H9 (cell line): ENCODE measurements around the gene TMEM100. TPM values are rescaled to one million over a fixed set of nuclear protein-coding genes. Genes with fewer than 3 reads are reported as not detected.

ENCODE experiments used
- DNase-seq: peaks from one replicate; pipeline ENCODE4 v3.0.0-alpha.2; 2017
- H2AFZ ChIP-seq: one replicate; pipeline ENCODE4 v1.6.1; 2013; ENCODE audit warnings: mild to moderate bottlenecking, low read length, control low read depth, moderate library complexity
- H2AK5ac ChIP-seq: 2 replicates; pipeline ENCODE4 v1.6.1; 2013; ENCODE audit warnings: low read length, control low read depth, mixed read lengths; ENCODE audit not compliant: insufficient read length
- H2BK120ac ChIP-seq: one replicate; pipeline ENCODE4 v1.6.1; 2013; ENCODE audit warnings: low read depth, mild to moderate bottlenecking, low read length, control low read depth, inconsistent platforms; ENCODE audit not compliant: poor library complexity, severe bottlenecking
- H2BK12ac ChIP-seq: 2 replicates; pipeline ENCODE4 v1.6.1; 2013; ENCODE audit warnings: low read length, control low read depth, mixed read lengths, low read depth; ENCODE audit not compliant: insufficient read length
- H2BK15ac ChIP-seq: 2 replicates; pipeline ENCODE4 v1.6.1; 2013; ENCODE audit warnings: low read depth, low read length, control low read depth
- H2BK20ac ChIP-seq: one replicate; pipeline ENCODE4 v1.6.1; 2013; ENCODE audit warnings: low read depth, mild to moderate bottlenecking, low read length, control low read depth, inconsistent platforms; ENCODE audit not compliant: poor library complexity, severe bottlenecking
- H2BK5ac ChIP-seq: 2 replicates; pipeline ENCODE4 v1.6.1; 2013; ENCODE audit warnings: low read length, control low read depth, mixed read lengths; ENCODE audit not compliant: insufficient read length
- H3K14ac ChIP-seq: 2 replicates; pipeline ENCODE4 v1.6.1; 2013; ENCODE audit warnings: low read length, control low read depth; ENCODE audit not compliant: insufficient read depth
- H3K18ac ChIP-seq: 2 replicates; pipeline ENCODE4 v1.6.1; 2013; ENCODE audit warnings: low read depth, mild to moderate bottlenecking, mixed read lengths, low read length, control low read depth; ENCODE audit not compliant: insufficient read length
- H3K23ac ChIP-seq: 2 replicates; pipeline ENCODE4 v1.6.1; 2013; ENCODE audit warnings: low read length, control low read depth, mixed read lengths, low read depth; ENCODE audit not compliant: insufficient read length
- H3K23me2 ChIP-seq: 2 replicates; pipeline ENCODE4 v1.6.1; 2013; ENCODE audit warnings: low read depth, mild to moderate bottlenecking, mixed read lengths, low read length, control low read depth; ENCODE audit not compliant: insufficient read length, poor library complexity, severe bottlenecking
- H3K27ac ChIP-seq: 2 replicates; pipeline ENCODE4 v1.5.1; 2013; ENCODE audit warnings: low read length, control low read depth, mixed read lengths, low read depth; ENCODE audit not compliant: insufficient read length
- H3K27me3 ChIP-seq: 2 replicates; pipeline ENCODE4 v1.6.1; 2013; ENCODE audit warnings: low read length, control low read depth, inconsistent platforms; ENCODE audit not compliant: insufficient read depth
- H3K4ac ChIP-seq: 2 replicates; pipeline ENCODE4 v1.6.1; 2013; ENCODE audit warnings: low read depth, mild to moderate bottlenecking, control low read depth, inconsistent platforms, low read length, moderate library complexity
- H3K4me1 ChIP-seq: 2 replicates; pipeline ENCODE4 v1.6.1; 2013; ENCODE audit warnings: low read length, control low read depth, inconsistent platforms; ENCODE audit not compliant: insufficient read depth
- H3K4me2 ChIP-seq: 2 replicates; pipeline ENCODE4 v1.6.1; 2013; ENCODE audit warnings: low read length, control low read depth, mixed read lengths; ENCODE audit not compliant: insufficient read length, insufficient read depth
- H3K56ac ChIP-seq: 2 replicates; pipeline ENCODE4 v1.6.1; 2013; ENCODE audit warnings: low read depth, mild to moderate bottlenecking, mixed read lengths, low read length, control low read depth; ENCODE audit not compliant: insufficient read length
- H3K79me1 ChIP-seq: 2 replicates; pipeline ENCODE4 v1.6.1; 2013; ENCODE audit warnings: low read depth, mild to moderate bottlenecking, moderate library complexity, low read length, control low read depth, inconsistent platforms; ENCODE audit not compliant: insufficient read depth, poor library complexity, severe bottlenecking
- H3K79me2 ChIP-seq: 2 replicates; pipeline ENCODE4 v1.6.1; 2013; ENCODE audit warnings: low read length, control low read depth, inconsistent platforms; ENCODE audit not compliant: insufficient read depth
- H3K9ac ChIP-seq: 2 replicates; pipeline ENCODE4 v1.6.1; 2013; ENCODE audit warnings: low read length, control low read depth, mixed read lengths; ENCODE audit not compliant: insufficient read length; ENCODE audit errors: extremely low read depth
- H3K9me3 ChIP-seq: one replicate; pipeline ENCODE4 v1.6.1; 2013; ENCODE audit warnings: low read depth, low read length, inconsistent platforms; ENCODE audit not compliant: control insufficient read depth
- H3T11ph ChIP-seq: one replicate; pipeline ENCODE4 v1.6.1; 2013; ENCODE audit warnings: mild to moderate bottlenecking, low read length, control low read depth, inconsistent platforms
- H4K20me1 ChIP-seq: one replicate; pipeline ENCODE4 v1.6.1; 2013; ENCODE audit not compliant: control insufficient read depth, insufficient read length, insufficient read depth
- H4K5ac ChIP-seq: 2 replicates; pipeline ENCODE4 v1.6.1; 2013; ENCODE audit warnings: low read depth, mild to moderate bottlenecking, mixed read lengths, low read length, control low read depth; ENCODE audit not compliant: insufficient read length
- H4K8ac ChIP-seq: replicated peaks from 2 replicates; pipeline ENCODE4 v1.6.1; 2013; ENCODE audit warnings: low read length, control low read depth, mixed read lengths, low read depth; ENCODE audit not compliant: insufficient read length
- H4K91ac ChIP-seq: 2 replicates; pipeline ENCODE4 v1.6.1; 2013; ENCODE audit warnings: low read depth, mild to moderate bottlenecking, moderate library complexity, mixed read lengths, low read length, control low read depth; ENCODE audit not compliant: insufficient read length
- H3K27ac Mint-ChIP-seq, 3 experiments: 2 replicates in 2 of 3; 3 replicates in 1 of 3; pipeline ENCODE4 v1.8.0; 2020 to 2021; ENCODE audit warnings: mixed read lengths in 3 of 3, mild to moderate bottlenecking in 1 of 3, moderate library complexity in 1 of 3
- H3K27me3 Mint-ChIP-seq: 2 replicates; pipeline ENCODE4 v1.8.0; 2021; ENCODE audit warnings: low read depth, mild to moderate bottlenecking, moderate library complexity, mixed read lengths
- H3K36me3 Mint-ChIP-seq, 3 experiments: 2 replicates in 2 of 3; 3 replicates in 1 of 3; pipeline ENCODE4 v1.8.0; 2020 to 2021; ENCODE audit warnings: low read depth in 3 of 3, mixed read lengths in 3 of 3; ENCODE audit not compliant: insufficient read depth in 1 of 3
- H3K4me1 Mint-ChIP-seq, 2 experiments: 2 replicates each; pipeline ENCODE4 v1.8.0; 2020; ENCODE audit warnings: mixed read lengths in 2 of 2
- H3K4me3 Mint-ChIP-seq, 2 experiments: 2 replicates in 1 of 2; 3 replicates in 1 of 2; pipeline ENCODE4 v1.8.0; 2020 to 2021; ENCODE audit warnings: mild to moderate bottlenecking in 2 of 2, mixed read lengths in 2 of 2, moderate library complexity in 1 of 2
- H3K9me3 Mint-ChIP-seq, 2 experiments: 2 replicates in 1 of 2; 3 replicates in 1 of 2; pipeline ENCODE4 v1.8.0; 2020; ENCODE audit warnings: mild to moderate bottlenecking in 2 of 2, mixed read lengths in 2 of 2, moderate library complexity in 1 of 2
- CTCF ChIP-seq: fragments of 200-600 bp; sonication (generic); conservative IDR thresholded peaks from 3 replicates; pipeline ENCODE4 v1.8.0; 2021; ENCODE audit warnings: antibody characterized with exemption, mild to moderate bottlenecking
- WGBS: extraction: QIAGEN DNeasy Blood & Tissue Kit; methylation state at CpG from one replicate; pipeline ENCODE4 v1.1.7; 2013; ENCODE audit warnings: missing lambda C conversion rate, low lambda C conversion rate, mixed read lengths; ENCODE audit not compliant: insufficient read length; ENCODE audit errors: extremely low coverage; 5-methylcytosine and 5-hydroxymethylcytosine counted together
- total RNA-seq: library from RNA; stranded (reverse); gene quantifications from 2 replicates; pipeline ENCODE4 v1.2.1, GENCODE V29; 2021

TMEM100 gene
- total RNA-seq, 1 experiment from 2014 or later, result 0.17 TPM

- Histone ChIP-seq H2AK5ac (no peak overlapping the region), H3K23me2 (no peaks in the 10 kb centered on the region), H3K18ac (no peak overlapping the region), H4K91ac (no peak overlapping the region), H2BK5ac (no peak overlapping the region), H2BK120ac (no peak overlapping the region), H3K9ac (no peak overlapping the region), H3K79me1 (no peaks in the 10 kb centered on the region), H2BK15ac (no peak overlapping the region), H3K79me2 (no peaks in the 10 kb centered on the region), H3K4me2 (no peak overlapping the region), H3K9me3 (peaks cover 7% of the 10 kb centered on the region), H3K23ac (no peak overlapping the region), H3K14ac (no peak overlapping the region), H2BK12ac (no peak overlapping the region), H3K4me1 (no peaks in the 10 kb centered on the region), H3T11ph (no peak overlapping the region), H4K8ac (no peak overlapping the region), H3K27ac (no peak overlapping the region), H4K20me1 (no peaks in the 10 kb centered on the region), H3K56ac (no peak overlapping the region), H2AFZ (no peak overlapping the region), H3K27me3 (no peaks in the 10 kb centered on the region), H4K5ac (no peak overlapping the region), H3K4ac (no peak overlapping the region), H2BK20ac (no peak overlapping the region)
- H3K36me3 Mint-ChIP-seq, result peaks cover 4 to 22% (median 16%) of the 10 kb centered on the region in 3 experiments; a peak in 6 of 7 replicates
- no peaks in the 10 kb centered on the region; the same call in 1 of the 2 replicates for H3K27me3 Mint-ChIP-seq
- no peak overlapping the region for H3K4me3 Mint-ChIP-seq
- TF ChIP-seq CTCF, result no peak
- no CpG with 5 or more reads among the region's 2 CpGs for WGBS
- H3K4me1 Mint-ChIP-seq, result 0 out of 4 replicates have a peak, but pooled peaks cover 2 to 3% of the 10 kb centered on the region in 2 experiments
- H3K9me3 Mint-ChIP-seq, result peaks cover 20 to 21% of the 10 kb centered on the region in 2 experiments
- no peak for DNase-seq
- no peak overlapping the region for H3K27ac Mint-ChIP-seq
Measured at GRCh38 chr17:55687037-55687436, 35.6 kb downstream of the TMEM100 start.
